IgD-negative memory B cell (primary cell): ENCODE measurements around the gene USP1. TPM values are rescaled to one million over a fixed set of nuclear protein-coding genes. Genes with fewer than 3 reads are reported as not detected.
A peak's percentile ranks its signal among the peaks of the same experiment; 100 is the strongest.

Experiments
- H3K27ac Mint-ChIP-seq, 3 donors: one replicate each; pipeline ENCODE4 v1.8.0; 2020 to 2022; ENCODE audit warnings: mild to moderate bottlenecking in 3 of 3, mixed read lengths in 3 of 3, moderate library complexity in 1 of 3
- H3K27me3 Mint-ChIP-seq: one replicate; pipeline ENCODE4 v1.8.0; 2021; ENCODE audit warnings: mixed read lengths
- H3K36me3 Mint-ChIP-seq: one replicate; pipeline ENCODE4 v1.8.0; 2020; ENCODE audit warnings: mild to moderate bottlenecking, mixed read lengths
- H3K4me1 Mint-ChIP-seq, 3 donors: one replicate each; pipeline ENCODE4 v1.8.0; 2020 to 2022; ENCODE audit warnings: mixed read lengths in 3 of 3, mild to moderate bottlenecking in 1 of 3
- H3K4me3 Mint-ChIP-seq, 4 donors: one replicate each; pipeline ENCODE4 v1.8.0; 2020 to 2022; ENCODE audit warnings: mild to moderate bottlenecking in 4 of 4, mixed read lengths in 4 of 4, moderate library complexity in 3 of 4
- H3K9me3 Mint-ChIP-seq, 3 donors: one replicate each; pipeline ENCODE4 v1.8.0; 2020 to 2021; ENCODE audit warnings: mixed read lengths in 3 of 3, mild to moderate bottlenecking in 1 of 3
- polyA plus RNA-seq: library from polyadenylated mRNA; unstranded; fragments of 300-500 nt; fragmentation: Illumina TruSeq; gene quantifications from one replicate; pipeline ENCODE4 v1.2.3, GENCODE V29; 2021

USP1 gene
- polyA plus RNA-seq, 1 donor from 2014 or later, result 35.1 TPM

- Mint-ChIP-seq H3K27ac (no peak overlapping the region), H3K4me1 (peaks cover 0 to 2% (median 0%) of the 10 kb centered on the region in 3 donors), H3K4me3 (peak overlapping the region in 1 of 4 donors; percentile 60), H3K36me3 (peaks cover 4% of the 10 kb centered on the region), H3K27me3 (peaks cover 2% of the 10 kb centered on the region), H3K9me3 (no peaks in the 10 kb centered on the region)
Measured at GRCh38 chr1:62417351-62417999, 19.4 kb upstream of the USP1 start.

GRCh38 chr1:62420214-62420613 is 16.6 kb upstream of the USP1 start:
- Mint-ChIP-seq H3K36me3 (peaks cover 4% of the 10 kb centered on the region), H3K27me3 (peaks cover 2% of the 10 kb centered on the region), H3K27ac (no peak overlapping the region), H3K4me1 (peaks cover 0 to 2% (median 0%) of the 10 kb centered on the region in 3 donors), H3K9me3 (no peaks in the 10 kb centered on the region), H3K4me3 (no peak overlapping the region)

DNA sequence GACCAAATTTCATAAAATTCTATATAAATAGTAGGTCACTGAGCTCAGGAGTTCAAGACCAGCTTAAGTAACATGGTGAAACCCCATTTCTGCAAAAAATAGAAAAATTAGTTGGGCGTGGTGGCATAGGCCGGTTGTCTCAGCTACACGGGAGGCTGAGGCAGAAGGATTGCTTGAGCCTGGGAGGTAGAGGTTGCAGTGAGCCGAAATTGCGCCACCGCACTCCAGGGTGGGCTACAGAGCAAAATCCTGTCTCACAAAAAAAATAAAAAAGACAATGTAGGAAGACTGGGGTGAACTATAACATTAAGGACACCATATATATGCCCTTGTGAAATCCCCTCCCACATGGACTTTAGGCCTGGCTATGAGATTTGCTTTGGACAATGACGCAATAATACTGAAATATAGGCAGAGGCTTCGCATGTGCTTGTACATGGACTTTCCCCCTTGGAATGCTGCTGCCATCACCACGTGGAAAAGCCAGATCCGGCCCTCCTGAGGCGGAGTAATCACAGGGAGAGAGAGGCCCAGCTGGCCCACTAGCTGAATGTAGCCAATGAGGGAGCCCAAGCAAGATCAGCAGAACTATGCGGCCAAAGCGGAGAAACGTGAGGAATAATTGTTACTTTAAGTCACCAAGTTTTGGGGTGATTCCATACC is 13.1 kb upstream of the USP1 start:
- Mint-ChIP-seq H3K4me3 (no peak overlapping the region), H3K27ac (no peak overlapping the region), H3K4me1 (peaks cover 0 to 2% (median 0%) of the 10 kb centered on the region in 3 donors)

DNA sequence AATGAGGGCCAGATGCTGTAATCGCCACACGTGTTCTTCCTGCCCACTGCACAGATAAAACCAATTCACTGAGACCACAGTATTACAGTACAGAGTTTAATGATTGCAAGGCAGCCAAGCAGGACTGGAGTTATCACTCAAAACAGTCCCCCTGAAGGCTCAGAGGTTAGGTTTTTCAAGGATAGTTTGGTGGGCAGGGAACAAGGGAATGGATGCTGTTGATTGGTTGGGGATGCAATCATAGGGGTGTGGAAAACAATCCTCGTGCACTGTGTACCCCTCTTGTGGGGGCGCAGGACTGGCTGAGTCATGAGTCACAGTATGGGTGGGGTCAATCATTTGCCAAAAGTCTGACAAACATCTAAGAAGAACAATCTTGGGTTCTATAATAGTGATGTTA is 12.4 kb upstream of the USP1 start:
- H3K27ac Mint-ChIP-seq, result peak overlapping the region in 1 of 3 donors; percentile 22
- peaks cover 0 to 2% (median 0%) of the 10 kb centered on the region in 3 donors for H3K4me1 Mint-ChIP-seq
- peaks cover 2% of the 10 kb centered on the region for H3K27me3 Mint-ChIP-seq
- peaks cover 8% of the 10 kb centered on the region for H3K36me3 Mint-ChIP-seq
- H3K4me3 Mint-ChIP-seq, result no peak overlapping the region
- no peaks in the 10 kb centered on the region for H3K9me3 Mint-ChIP-seq

More for the DNA sequence above, 13.1 kb upstream of the USP1 start:
- Mint-ChIP-seq H3K9me3 (no peaks in the 10 kb centered on the region), H3K27me3 (peaks cover 2% of the 10 kb centered on the region), H3K36me3 (peaks cover 8% of the 10 kb centered on the region)

DNA sequence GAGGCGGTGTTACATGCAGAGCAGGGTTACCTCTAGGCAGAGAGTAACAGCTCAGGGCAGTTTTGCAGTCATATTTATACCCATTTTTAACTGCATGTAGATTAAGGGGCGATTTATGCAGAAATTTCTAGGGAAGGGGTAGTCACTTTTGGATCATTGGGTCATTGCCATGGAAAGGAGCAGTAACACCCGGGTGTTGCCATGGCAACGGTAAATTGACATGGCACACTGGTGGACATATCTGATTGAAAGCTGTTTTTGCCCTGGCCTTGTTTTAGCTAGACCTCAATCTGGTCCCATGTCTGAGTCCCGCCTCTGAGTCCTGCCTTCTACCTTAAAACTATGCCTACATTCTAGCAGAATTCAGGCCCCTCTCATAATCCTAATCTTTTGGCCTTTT is 11.8 kb upstream of the USP1 start:
- peaks cover 5% of the 10 kb centered on the region for H3K36me3 Mint-ChIP-seq
- no peaks in the 10 kb centered on the region for H3K4me1 Mint-ChIP-seq
- H3K27ac Mint-ChIP-seq, result no peak overlapping the region
- no peaks in the 10 kb centered on the region for H3K9me3 Mint-ChIP-seq
- H3K27me3 Mint-ChIP-seq, result peaks cover 2% of the 10 kb centered on the region
- no peak overlapping the region for H3K4me3 Mint-ChIP-seq

DNA sequence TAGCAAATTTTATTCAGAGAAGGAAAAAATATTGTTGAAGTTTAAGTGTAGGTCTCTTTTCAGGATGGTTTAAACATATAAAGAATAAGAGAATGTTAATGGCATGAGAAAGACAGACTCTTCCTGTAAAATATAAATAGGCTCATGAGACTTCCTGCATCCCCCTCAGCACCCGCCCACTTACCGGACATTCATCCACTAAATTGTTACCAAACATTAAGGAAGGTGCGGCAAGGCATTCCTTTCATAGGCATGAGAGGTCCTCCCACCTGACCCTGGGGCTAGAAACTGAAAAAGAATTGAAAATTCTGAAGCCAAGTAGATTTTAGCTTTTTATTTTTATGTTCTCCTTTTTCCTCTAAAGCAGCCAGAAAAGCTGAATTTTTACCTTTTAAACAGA is 10.6 kb upstream of the USP1 start:
- H3K4me1 Mint-ChIP-seq, result no peaks in the 10 kb centered on the region
- no peaks in the 10 kb centered on the region for H3K27me3 Mint-ChIP-seq
- peak overlapping the region in 1 of 4 donors; percentile 47 for H3K4me3 Mint-ChIP-seq
- no peak overlapping the region for H3K27ac Mint-ChIP-seq
- peaks cover 4% of the 10 kb centered on the region for H3K36me3 Mint-ChIP-seq
- H3K9me3 Mint-ChIP-seq, result no peaks in the 10 kb centered on the region

GRCh38 chr1:62426794-62427193 is 10.1 kb upstream of the USP1 start:
- no peak overlapping the region for H3K27ac Mint-ChIP-seq
- H3K4me1 Mint-ChIP-seq, result no peaks in the 10 kb centered on the region
- H3K9me3 Mint-ChIP-seq, result no peaks in the 10 kb centered on the region

GRCh38 chr1:62428351-62428750 is 8.5 kb upstream of the USP1 start:
- Mint-ChIP-seq H3K4me3 (no peak overlapping the region), H3K27ac (no peak overlapping the region), H3K27me3 (no peaks in the 10 kb centered on the region), H3K9me3 (no peaks in the 10 kb centered on the region), H3K36me3 (peaks cover 4% of the 10 kb centered on the region), H3K4me1 (no peaks in the 10 kb centered on the region)

More at GRCh38 chr1:62426794-62427193, 10.1 kb upstream of the USP1 start:
- H3K36me3 Mint-ChIP-seq, result peaks cover 4% of the 10 kb centered on the region
- H3K27me3 Mint-ChIP-seq, result no peaks in the 10 kb centered on the region
- H3K4me3 Mint-ChIP-seq, result no peak overlapping the region

DNA sequence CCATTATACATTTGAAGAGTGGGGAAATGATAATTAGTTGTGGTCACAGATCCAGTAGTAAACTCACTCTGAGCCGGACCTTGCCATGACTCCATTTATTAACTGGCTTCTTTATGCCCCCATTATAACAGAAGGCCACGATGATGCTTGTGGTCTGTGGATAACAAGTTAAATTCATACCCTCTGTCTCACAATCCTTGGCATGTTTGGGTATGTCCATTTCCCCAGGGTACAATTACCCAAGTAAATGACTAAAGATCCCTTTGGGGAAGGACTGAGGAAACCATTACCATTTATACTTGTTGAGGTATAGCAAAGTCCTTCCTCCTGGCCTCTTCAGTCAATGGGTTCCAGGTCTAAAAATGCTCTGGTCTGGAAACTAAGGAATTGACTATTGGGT is 7.3 kb upstream of the USP1 start:
- Mint-ChIP-seq H3K4me3 (no peak overlapping the region), H3K4me1 (peaks cover 0 to 5% (median 0%) of the 10 kb centered on the region in 3 donors), H3K27ac (no peak overlapping the region), H3K27me3 (peaks cover 2% of the 10 kb centered on the region), H3K9me3 (no peaks in the 10 kb centered on the region), H3K36me3 (peaks cover 6% of the 10 kb centered on the region)

GRCh38 chr1:62433861-62434617 is 2.8 kb upstream of the USP1 start:
- Mint-ChIP-seq H3K4me1 (peaks cover 15 to 24% (median 18%) of the 10 kb centered on the region in 3 donors), H3K4me3 (peak overlapping the region in 2 of 4 donors; percentile 8 to 85), H3K36me3 (peaks cover 4% of the 10 kb centered on the region), H3K9me3 (peaks cover 0 to 3% (median 0%) of the 10 kb centered on the region in 3 donors), H3K27ac (peak overlapping the region in 2 of 3 donors; percentile 31 to 81), H3K27me3 (peaks cover 2% of the 10 kb centered on the region)

DNA sequence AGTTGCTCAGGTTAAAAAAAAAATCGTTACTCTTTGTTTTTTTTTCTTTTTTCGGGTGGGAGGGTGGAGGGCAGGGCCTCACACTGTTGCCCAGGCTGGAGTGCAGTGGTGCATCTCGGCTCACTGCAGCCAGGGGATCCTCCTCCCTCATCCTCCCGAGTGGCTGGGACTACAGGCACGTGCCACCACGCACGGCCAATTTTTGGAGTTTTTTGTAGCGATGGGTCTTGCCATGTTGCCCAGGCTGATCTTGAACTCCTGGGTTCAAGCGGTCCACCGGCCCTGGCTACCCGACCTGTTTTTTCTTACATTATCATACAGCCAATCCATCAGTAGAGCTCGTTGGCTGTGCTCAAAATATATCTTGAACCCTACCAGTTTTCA is 2.2 kb upstream of the USP1 start:
- Mint-ChIP-seq H3K9me3 (peaks cover 0 to 3% (median 0%) of the 10 kb centered on the region in 3 donors), H3K36me3 (peaks cover 4% of the 10 kb centered on the region), H3K27ac (peak overlapping the region in 1 of 3 donors; percentile 81), H3K4me3 (peak overlapping the region in 2 of 4 donors; percentile 34 to 85), H3K4me1 (peaks cover 15 to 29% (median 22%) of the 10 kb centered on the region in 3 donors), H3K27me3 (peaks cover 2% of the 10 kb centered on the region)

- Mint-ChIP-seq H3K36me3 (peaks cover 4% of the 10 kb centered on the region), H3K4me3 (peak overlapping the region; percentile 93 to 99 (median 98))
Measured at GRCh38 chr1:62435231-62436038, 1.4 kb upstream of the USP1 start.

DNA sequence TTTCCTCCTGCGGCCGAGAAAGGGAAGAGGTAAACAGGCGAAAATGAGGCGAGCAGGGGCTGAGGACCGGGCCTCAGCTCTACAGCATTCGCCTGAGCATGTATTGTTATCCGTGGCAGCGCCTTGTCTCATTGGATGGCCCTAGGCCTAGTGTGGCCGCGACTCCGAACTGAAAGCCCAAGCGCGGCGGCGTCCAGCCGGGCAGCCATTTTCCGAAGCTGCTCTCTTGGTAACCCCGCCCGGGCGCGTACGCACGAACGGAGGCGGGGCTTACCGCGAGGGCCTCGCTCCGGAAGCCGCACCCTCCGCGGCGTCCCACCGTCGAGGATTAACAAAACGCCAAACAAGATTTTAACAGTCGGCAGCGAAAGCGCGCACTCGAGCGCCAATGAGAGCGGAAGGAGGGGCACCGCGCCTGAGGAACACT is 797 bp upstream of the USP1 start:
- peaks cover 24 to 40% (median 33%) of the 10 kb centered on the region in 3 donors for H3K4me1 Mint-ChIP-seq
- peaks cover 4% of the 10 kb centered on the region for H3K36me3 Mint-ChIP-seq
- H3K27me3 Mint-ChIP-seq, result peaks cover 2% of the 10 kb centered on the region
- peaks cover 0 to 3% (median 0%) of the 10 kb centered on the region in 3 donors for H3K9me3 Mint-ChIP-seq
- H3K4me3 Mint-ChIP-seq, result peak overlapping the region; percentile 93 to 99 (median 98)
- H3K27ac Mint-ChIP-seq, result peak overlapping the region; percentile 96 to 99 (median 99)

More at GRCh38 chr1:62435231-62436038, 1.4 kb upstream of the USP1 start:
- Mint-ChIP-seq H3K27me3 (peaks cover 2% of the 10 kb centered on the region), H3K9me3 (peaks cover 0 to 3% (median 0%) of the 10 kb centered on the region in 3 donors), H3K27ac (peak overlapping the region; percentile 96 to 99 (median 99)), H3K4me1 (peaks cover 20 to 36% (median 30%) of the 10 kb centered on the region in 3 donors)

GRCh38 chr1:62437273-62437940 is 558 bp downstream of the USP1 start:
- Mint-ChIP-seq H3K27ac (peak overlapping the region; percentile 96 to 99 (median 99)), H3K9me3 (peaks cover 0 to 3% (median 0%) of the 10 kb centered on the region in 3 donors), H3K4me3 (peak overlapping the region; percentile 93 to 99 (median 98)), H3K36me3 (peaks cover 10% of the 10 kb centered on the region), H3K4me1 (peaks cover 26 to 43% (median 36%) of the 10 kb centered on the region in 3 donors), H3K27me3 (peaks cover 2% of the 10 kb centered on the region)
